Right atrium auricular region (tissue), 2 donors: ENCODE results near the gene DCAF12L2. TPM values are rescaled to one million over a fixed set of nuclear protein-coding genes. Genes with fewer than 3 reads are reported as not detected.
"Not testable (repeated sequence)": the region's sequence is repeated elsewhere in the genome, so short reads cannot be mapped to it uniquely, and the experiment has no call there.

ENCODE experiments used
- DNase-seq: peaks from one replicate; pipeline ENCODE4 v3.0.0-alpha.2; 2019; ENCODE audit warnings: low spot score
- H3K27ac ChIP-seq, 2 donors: fragments of 200-600 bp; sonication (generic); 1 replicate in 1 of 2; 2 replicates in 1 of 2; pipeline ENCODE4 v1.5.1; 2016 to 2019
- H3K27me3 ChIP-seq, 2 donors: fragments of 200-600 bp; sonication (generic); one replicate each; pipeline versions ENCODE4 v1.5.1 to v1.6.0; 2017 to 2019
- H3K36me3 ChIP-seq: fragments of 200-600 bp; sonication (generic); one replicate; pipeline ENCODE4 v1.5.1; 2016
- H3K4me1 ChIP-seq, 2 donors: fragments of 200-600 bp; sonication (generic); one replicate each; pipeline versions ENCODE4 v1.5.1 to v1.6.0; 2017 to 2019
- H3K4me3 ChIP-seq, 2 donors: fragments of 200-600 bp; sonication (generic); 1 replicate in 1 of 2; 2 replicates in 1 of 2; pipeline ENCODE4 v1.5.1; 2017 to 2019; ENCODE audit warnings: mild to moderate bottlenecking in 1 of 2, moderate library complexity in 1 of 2
- H3K9me3 ChIP-seq, 2 donors: fragments of 200-600 bp; sonication (generic); one replicate each; pipeline ENCODE4 v1.5.1; 2019
- total RNA-seq, 2 donors: library from RNA; depleted of rRNA; stranded (reverse); fragments of >200 nt; gene quantifications; one replicate each; pipeline ENCODE4 v1.1.0, GENCODE V29; 2016
- TF ChIP-seq, protein P1 (sequence below), 2 donors: fragments of 200-600 bp; sonication (generic); IDR thresholded peaks; one replicate each; pipeline ENCODE4 v1.5.1; 2019; ENCODE audit warnings: antibody characterized with exemption in 2 of 2

Gene DCAF12L2
- under 1 TPM in 1 of 2 donors, not detected in 1; 0.15 TPM for total RNA-seq

DNA sequence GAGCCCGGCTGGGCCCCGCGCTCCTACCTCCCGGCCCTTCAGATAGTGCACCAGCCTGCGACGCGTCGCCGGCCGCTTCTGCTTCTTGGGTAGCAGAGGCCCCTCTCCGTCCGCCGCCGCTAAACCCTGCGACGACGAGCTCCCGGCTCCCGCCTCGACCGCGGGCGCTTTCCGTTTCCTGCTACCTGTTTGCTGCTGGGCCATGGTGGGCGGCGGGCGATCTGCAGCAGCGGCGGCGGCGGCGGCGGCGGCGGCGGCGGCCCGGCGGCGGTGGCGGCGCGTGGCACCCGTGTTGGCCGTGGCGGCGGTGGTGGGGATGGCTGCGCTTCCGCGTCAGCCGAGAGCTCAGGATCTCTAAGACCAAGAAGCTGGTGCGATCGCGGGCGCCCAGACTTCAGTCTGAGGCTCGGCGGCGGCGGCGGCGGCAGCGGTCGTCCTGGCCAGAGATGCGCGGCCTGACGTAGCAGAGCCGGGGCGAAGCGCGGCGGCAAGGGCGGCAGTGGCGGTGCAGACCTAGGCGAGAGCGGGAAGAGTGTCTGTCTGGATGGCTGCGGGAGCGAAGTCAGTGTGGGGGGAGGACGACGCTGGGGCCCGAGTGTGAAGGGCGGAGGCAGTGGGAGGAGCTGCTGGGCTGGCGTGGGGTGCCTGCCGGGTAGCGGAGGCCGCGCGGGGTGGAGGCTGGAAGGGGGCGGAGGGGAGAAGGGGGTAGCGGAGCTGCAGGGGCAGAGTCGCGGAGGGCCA is at the start of gene DCAF12L2:
DCAF12L2 (minus strand) TSS at position 569 of the 741 bp plus-strand sequence; CDS start at position 204, 365 bp downstream.
- TF ChIP-seq, protein P1, sequence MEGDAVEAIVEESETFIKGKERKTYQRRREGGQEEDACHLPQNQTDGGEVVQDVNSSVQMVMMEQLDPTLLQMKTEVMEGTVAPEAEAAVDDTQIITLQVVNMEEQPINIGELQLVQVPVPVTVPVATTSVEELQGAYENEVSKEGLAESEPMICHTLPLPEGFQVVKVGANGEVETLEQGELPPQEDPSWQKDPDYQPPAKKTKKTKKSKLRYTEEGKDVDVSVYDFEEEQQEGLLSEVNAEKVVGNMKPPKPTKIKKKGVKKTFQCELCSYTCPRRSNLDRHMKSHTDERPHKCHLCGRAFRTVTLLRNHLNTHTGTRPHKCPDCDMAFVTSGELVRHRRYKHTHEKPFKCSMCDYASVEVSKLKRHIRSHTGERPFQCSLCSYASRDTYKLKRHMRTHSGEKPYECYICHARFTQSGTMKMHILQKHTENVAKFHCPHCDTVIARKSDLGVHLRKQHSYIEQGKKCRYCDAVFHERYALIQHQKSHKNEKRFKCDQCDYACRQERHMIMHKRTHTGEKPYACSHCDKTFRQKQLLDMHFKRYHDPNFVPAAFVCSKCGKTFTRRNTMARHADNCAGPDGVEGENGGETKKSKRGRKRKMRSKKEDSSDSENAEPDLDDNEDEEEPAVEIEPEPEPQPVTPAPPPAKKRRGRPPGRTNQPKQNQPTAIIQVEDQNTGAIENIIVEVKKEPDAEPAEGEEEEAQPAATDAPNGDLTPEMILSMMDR (IDR thresholded peaks at IDR 0.05), result no peak
- Histone ChIP-seq H3K4me1 (no peaks in the 10 kb centered on the region), H3K36me3 (no peaks in the 10 kb centered on the region), H3K9me3 (no peaks in the 10 kb centered on the region), H3K27ac (no peak within 1 kb of the TSS), H3K27me3 (no peaks in the 10 kb centered on the region), H3K4me3 (peak within 1 kb of the TSS; percentile 23 to 40)
- no peak for DNase-seq

- not testable (repeated sequence) for DNase-seq, H3K4me1 ChIP-seq, H3K27me3 ChIP-seq, H3K9me3 ChIP-seq, H3K36me3 ChIP-seq, H3K4me3 ChIP-seq, H3K27ac ChIP-seq
Observed at GRCh38 chrX:126190888-126191287, 24.8 kb upstream of the DCAF12L2 start.

GRCh38 chrX:126177133-126177840 is 11.2 kb upstream of the DCAF12L2 start:
- H3K4me1 ChIP-seq, result no peaks in the 10 kb centered on the region
- H3K27me3 ChIP-seq, result no peaks in the 10 kb centered on the region
- no peaks in the 10 kb centered on the region for H3K9me3 ChIP-seq
- no peak overlapping the region for H3K27ac ChIP-seq
- H3K36me3 ChIP-seq, result no peaks in the 10 kb centered on the region
- DNase-seq, result no peak
- no peak overlapping the region for H3K4me3 ChIP-seq
- TF ChIP-seq, protein P1 (IDR thresholded peaks at IDR 0.05), result no peak

GRCh38 chrX:126170720-126171119 is 4.6 kb upstream of the DCAF12L2 start:
- H3K36me3 ChIP-seq, result no peaks in the 10 kb centered on the region
- no peak overlapping the region for H3K27ac ChIP-seq
- H3K9me3 ChIP-seq, result no peaks in the 10 kb centered on the region
- TF ChIP-seq, protein P1 (IDR thresholded peaks at IDR 0.05), result no peak
- no peaks in the 10 kb centered on the region for H3K27me3 ChIP-seq
- DNase-seq, result no peak
- no peak overlapping the region for H3K4me3 ChIP-seq
- no peaks in the 10 kb centered on the region for H3K4me1 ChIP-seq

GRCh38 chrX:126167560-126167959 is 1.5 kb upstream of the DCAF12L2 start:
- Histone ChIP-seq H3K9me3 (no peaks in the 10 kb centered on the region), H3K27me3 (no peaks in the 10 kb centered on the region), H3K36me3 (no peaks in the 10 kb centered on the region), H3K27ac (no peak overlapping the region), H3K4me1 (no peaks in the 10 kb centered on the region), H3K4me3 (no peak overlapping the region)
- no peak for DNase-seq
- TF ChIP-seq, protein P1 (IDR thresholded peaks at IDR 0.05), result no peak

DNA sequence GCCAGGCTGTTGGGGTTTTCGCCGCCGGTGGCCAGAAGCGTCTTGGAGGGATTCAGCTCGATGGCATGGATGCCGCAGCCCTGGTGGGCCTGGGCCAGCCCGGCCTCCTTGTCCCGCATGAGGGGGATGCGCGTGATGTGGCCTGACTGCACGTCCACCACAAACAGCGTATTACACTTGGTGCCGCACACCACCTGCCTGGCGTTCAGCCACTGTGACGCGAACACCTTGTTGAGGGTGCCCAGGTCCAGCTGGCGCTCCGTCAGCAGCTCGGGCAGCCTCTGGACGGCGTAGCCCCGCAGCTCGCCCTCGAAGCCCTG is 728 bp downstream of the DCAF12L2 start:
- Histone ChIP-seq H3K27me3 (no peaks in the 10 kb centered on the region), H3K27ac (no peak overlapping the region), H3K36me3 (no peaks in the 10 kb centered on the region), H3K4me3 (peak overlapping the region in 1 of 2 donors; percentile 40), H3K4me1 (no peaks in the 10 kb centered on the region), H3K9me3 (no peaks in the 10 kb centered on the region)
- TF ChIP-seq, protein P1 (IDR thresholded peaks at IDR 0.05), result no peak
- no peak for DNase-seq
